HG02798 (cell line): ENCODE measurements around the gene GDPD3.

Source experiments
- ATAC-seq: cut with Tn5 transposase; IDR thresholded peaks from one replicate; pipeline ENCODE4 v1.9.1; 2021; ENCODE audit warnings: mild to moderate bottlenecking; ENCODE audit not compliant: unreplicated experiment, poor library complexity

The GDPD3 gene

GRCh38 chr16:30113031-30113710 is at the start of gene GDPD3:
GDPD3 (minus strand) TSS chr16:30113537; CDS start chr16:30113478, 59 bp downstream.
- ATAC-seq: no peak

GRCh38 chr16:30157214-30157613 is 43.9 kb upstream of the GDPD3 start:
- ATAC-seq: no peak

- ATAC-seq: no peak
Observed at GRCh38 chr16:30155188-30155587, 41.9 kb upstream of the GDPD3 start.

GRCh38 chr16:30152517-30152916 is 39.2 kb upstream of the GDPD3 start:
- ATAC-seq: no peak

- ATAC-seq: no peak
Observed at GRCh38 chr16:30151091-30151490, 37.8 kb upstream of the GDPD3 start.

GRCh38 chr16:30149250-30149930 is 36.1 kb upstream of the GDPD3 start:
- no peak for ATAC-seq

GRCh38 chr16:30147843-30148510 is 34.6 kb upstream of the GDPD3 start:
- no peak for ATAC-seq

- ATAC-seq: no peak
Observed at GRCh38 chr16:30145657-30146056, 32.3 kb upstream of the GDPD3 start.

GRCh38 chr16:30144917-30145316 is 31.6 kb upstream of the GDPD3 start:
- ATAC-seq: no peak

- ATAC-seq: no peak
Observed at GRCh38 chr16:30144017-30144416, 30.7 kb upstream of the GDPD3 start.

- ATAC-seq: no peak
Observed at GRCh38 chr16:30143347-30143702, 30.0 kb upstream of the GDPD3 start.

GRCh38 chr16:30142672-30143346 is 29.5 kb upstream of the GDPD3 start:
- ATAC-seq: no peak

- ATAC-seq: no peak
Observed at GRCh38 chr16:30141750-30142149, 28.4 kb upstream of the GDPD3 start.

GRCh38 chr16:30139583-30140481 is 26.5 kb upstream of the GDPD3 start:
- ATAC-seq: no peak

GRCh38 chr16:30137897-30138296 is 24.6 kb upstream of the GDPD3 start:
- no peak for ATAC-seq

- ATAC-seq: no peak
Observed at GRCh38 chr16:30136971-30137605, 23.8 kb upstream of the GDPD3 start.

GRCh38 chr16:30132591-30132990 is 19.3 kb upstream of the GDPD3 start:
- no peak for ATAC-seq

GRCh38 chr16:30131869-30132475 is 18.6 kb upstream of the GDPD3 start:
- no peak for ATAC-seq

- no peak for ATAC-seq
Observed at GRCh38 chr16:30127993-30128392, 14.7 kb upstream of the GDPD3 start.
